ENCODE measurements around the gene CEACAM5.

Gene CEACAM5

GRCh38 chr19:41769608-41770007 is 61.2 kb downstream of the CEACAM5 start:
- TF ChIP-seq CTCF (conservative IDR thresholded peaks at IDR 0.05; ENCODE audit: control insufficient read depth, insufficient read depth, low read depth, low read length) = no peak
- H3K4me3 ChIP-seq (ENCODE audit: control insufficient read depth, low read depth, low read length) = no peak overlapping the region
- no peak for DNase-seq (ENCODE audit: low read depth)

GRCh38 chr19:41771410-41771809 is 63.0 kb downstream of the CEACAM5 start:
- H3K4me3 ChIP-seq (ENCODE audit: control insufficient read depth, low read depth, low read length) = no peak overlapping the region
- no peak for DNase-seq (ENCODE audit: low read depth)
- TF ChIP-seq CTCF (conservative IDR thresholded peaks at IDR 0.05; ENCODE audit: control insufficient read depth, insufficient read depth, low read depth, low read length) = no peak

- no peak for TF ChIP-seq CTCF (conservative IDR thresholded peaks at IDR 0.05; ENCODE audit: control insufficient read depth, insufficient read depth, low read depth, low read length)
- no peak overlapping the region for H3K4me3 ChIP-seq (ENCODE audit: control insufficient read depth, low read depth, low read length)
- DNase-seq (ENCODE audit: low read depth) = no peak
Measured at GRCh38 chr19:41774515-41774980, 66.1 kb downstream of the CEACAM5 start.

GRCh38 chr19:41776700-41777099 is 68.3 kb downstream of the CEACAM5 start:
- DNase-seq (ENCODE audit: low read depth) = no peak
- no peak for TF ChIP-seq CTCF (conservative IDR thresholded peaks at IDR 0.05; ENCODE audit: control insufficient read depth, insufficient read depth, low read depth, low read length)
- no peak overlapping the region for H3K4me3 ChIP-seq (ENCODE audit: control insufficient read depth, low read depth, low read length)

All from fibroblast of mammary gland (primary cell).